Liver (tissue), 9 donors: Measurements from ENCODE around the gene ARHGEF40. TPM values are rescaled to one million over a fixed set of nuclear protein-coding genes. Genes with fewer than 3 reads are reported as not detected.

Source experiments
- DNase-seq: peaks from one replicate; pipeline ENCODE4 v3.0.0-alpha.2; 2017; ENCODE audit warnings: low spot score
- H3K27ac ChIP-seq, 2 donors: one replicate each; pipeline ENCODE4 v1.7.0; 2013; ENCODE audit warnings: inconsistent platforms in 2 of 2, low read length in 2 of 2, control low read depth in 1 of 2, low read depth in 1 of 2, mild to moderate bottlenecking in 1 of 2
- H3K27me3 ChIP-seq, 4 donors: one replicate each; pipeline versions ENCODE4 v1.6.1 to v1.7.0; 2013; ENCODE audit warnings: low read length in 3 of 4, inconsistent platforms in 1 of 4, mild to moderate bottlenecking in 1 of 4, moderate library complexity in 1 of 4; ENCODE audit not compliant: control insufficient read depth in 4 of 4, insufficient read depth in 4 of 4
- H3K36me3 ChIP-seq, 4 donors: one replicate each; pipeline versions ENCODE4 v1.6.1 to v1.7.0; 2013; ENCODE audit warnings: low read length in 3 of 4, mild to moderate bottlenecking in 3 of 4, low read depth in 1 of 4, moderate library complexity in 1 of 4; ENCODE audit not compliant: control insufficient read depth in 4 of 4, insufficient read depth in 3 of 4
- H3K4me1 ChIP-seq, 4 donors: one replicate each; pipeline versions ENCODE4 v1.6.1 to v1.7.0; 2013; ENCODE audit warnings: low read length in 3 of 4, mild to moderate bottlenecking in 3 of 4, moderate library complexity in 1 of 4; ENCODE audit not compliant: control insufficient read depth in 4 of 4, insufficient read depth in 4 of 4
- H3K4me3 ChIP-seq, 3 donors: one replicate each; pipeline versions ENCODE4 v1.6.1 to v1.7.0; 2013; ENCODE audit warnings: low read length in 3 of 3, control low read depth in 1 of 3, low read depth in 1 of 3, mild to moderate bottlenecking in 1 of 3
- H3K9ac ChIP-seq, 2 donors: one replicate each; pipeline ENCODE4 v1.7.0; 2013; ENCODE audit warnings: low read length in 2 of 2, mild to moderate bottlenecking in 2 of 2, moderate library complexity in 2 of 2, control low read depth in 1 of 2, low read depth in 1 of 2
- H3K9me3 ChIP-seq, 4 donors: one replicate each; pipeline versions ENCODE4 v1.6.1 to v1.7.0; 2013; ENCODE audit warnings: low read length in 3 of 4; ENCODE audit not compliant: control insufficient read depth in 4 of 4
- EGR1 ChIP-seq, 2 donors: IDR thresholded peaks; 2 replicates each; pipeline ENCODE4 v1.6.1; 2016 to 2018; ENCODE audit warnings: antibody characterized with exemption in 2 of 2, low read depth in 2 of 2
- FOXA1 ChIP-seq: IDR thresholded peaks from 2 replicates; pipeline ENCODE4 v1.6.1; 2016; ENCODE audit warnings: antibody characterized with exemption
- FOXA2 ChIP-seq: IDR thresholded peaks from 2 replicates; pipeline ENCODE4 v1.6.1; 2016; ENCODE audit warnings: antibody characterized with exemption
- HNF4G ChIP-seq: IDR thresholded peaks from 2 replicates; pipeline ENCODE4 v1.6.1; 2016; ENCODE audit warnings: antibody characterized with exemption
- JUND ChIP-seq, 2 donors: IDR thresholded peaks; 2 replicates each; pipeline ENCODE4 v1.6.1; 2016; ENCODE audit warnings: antibody characterized with exemption in 2 of 2
- NR2F2 ChIP-seq: IDR thresholded peaks from 2 replicates; pipeline ENCODE4 v1.6.1; 2016; ENCODE audit warnings: antibody characterized with exemption
- SP1 ChIP-seq: IDR thresholded peaks from 2 replicates; pipeline ENCODE4 v1.6.1; 2018; ENCODE audit warnings: antibody characterized with exemption, mild to moderate bottlenecking
- TAF1 ChIP-seq: conservative IDR thresholded peaks from 2 replicates; pipeline ENCODE4 v1.6.1; 2016; ENCODE audit warnings: antibody characterized with exemption, mild to moderate bottlenecking
- YY1 ChIP-seq: IDR thresholded peaks from 2 replicates; pipeline ENCODE4 v1.6.1; 2016; ENCODE audit warnings: antibody characterized with exemption, mild to moderate bottlenecking
- WGBS: extraction: QIAGEN DNeasy Blood & Tissue Kit; methylation state at CpG from one replicate; pipeline ENCODE4 v1.1.7; 2013; 5-methylcytosine and 5-hydroxymethylcytosine counted together
- polyA plus RNA-seq, 2 donors: library from polyadenylated mRNA; stranded (reverse) in 1 of 2; unstranded in 1 of 2; fragments of 200-250 nt in 1 of 2; fragments of >200 nt in 1 of 2; fragmentation: Nextera tagmentation in 1 of 2; extraction: Ambion mirVana in 1 of 2; gene quantifications; one replicate each; pipeline versions ENCODE4 v1.2.1 to v1.2.3, GENCODE V29; 2013 to 2015
- total RNA-seq, 2 donors: library from RNA; depleted of rRNA; stranded (reverse); fragments of >200 nt; gene quantifications; one replicate each; pipeline ENCODE4 v1.2.3, GENCODE V29; 2014
- TF ChIP-seq, protein P1 (sequence below): IDR thresholded peaks from 2 replicates; pipeline ENCODE4 v1.6.1; 2016; ENCODE audit warnings: antibody characterized with exemption
- TF ChIP-seq, protein P2 (sequence below): IDR thresholded peaks from 2 replicates; pipeline ENCODE4 v1.6.1; 2016; ENCODE audit warnings: antibody characterized with exemption, mild to moderate bottlenecking
- donor health status: healthy.
- donor health status: healthy.
- donor health status: healthy.
- donor health status: healthy.
- donor health status: healthy.

The ARHGEF40 gene
- total and polyA plus RNA-seq, 4 donors: 9.3 to 42.5 (median 16.9) TPM

DNA sequence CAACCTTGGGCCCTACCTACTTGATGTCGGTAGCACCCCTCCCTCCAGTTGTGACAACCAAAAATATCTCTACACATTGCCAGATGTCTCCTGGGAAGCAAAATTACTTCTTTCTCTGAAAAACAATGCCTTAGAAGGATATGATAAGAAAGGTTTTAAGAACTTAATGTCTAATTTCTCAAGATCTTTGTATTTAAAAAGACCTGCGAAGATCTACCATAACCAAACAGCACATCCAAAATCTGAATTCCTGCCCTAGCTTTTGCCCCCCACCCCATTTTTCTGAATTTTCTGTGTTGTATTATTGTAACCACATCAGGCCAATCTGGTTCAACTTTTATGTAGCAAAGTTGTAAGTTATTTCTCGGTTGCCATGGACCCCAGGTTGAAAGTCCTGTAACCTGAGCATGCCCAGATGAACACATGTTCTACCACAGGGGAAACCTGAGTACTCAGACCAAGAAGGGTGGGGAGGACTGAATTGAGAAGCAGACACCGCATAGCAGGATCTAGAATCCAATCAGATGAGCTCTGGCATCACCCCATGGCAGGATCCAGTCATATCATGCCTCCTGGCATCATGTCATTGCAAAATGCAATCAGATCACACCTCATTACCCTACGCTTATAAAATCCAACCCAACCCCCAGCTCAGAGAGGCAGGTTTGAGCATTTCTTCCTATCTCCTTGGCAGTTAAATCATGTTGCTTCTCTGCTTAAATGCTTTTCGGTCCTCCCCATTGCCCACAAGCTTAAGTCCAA lies 39.5 kb downstream of the ARHGEF40 start:
- Histone ChIP-seq H3K4me3 (no peak overlapping the region), H3K27ac (no peak overlapping the region), H3K9ac (no peak overlapping the region), H3K27me3 (no peaks in the 10 kb centered on the region), H3K36me3 (no peaks in the 10 kb centered on the region), H3K4me1 (peaks cover 8 to 30% (median 27%) of the 10 kb centered on the region in 4 donors), H3K9me3 (no peaks in the 10 kb centered on the region)
- TF ChIP-seq HNF4G: no peak
- no peak for DNase-seq
- WGBS: 86% methylated on average over 6 of the region's 6 CpGs

DNA sequence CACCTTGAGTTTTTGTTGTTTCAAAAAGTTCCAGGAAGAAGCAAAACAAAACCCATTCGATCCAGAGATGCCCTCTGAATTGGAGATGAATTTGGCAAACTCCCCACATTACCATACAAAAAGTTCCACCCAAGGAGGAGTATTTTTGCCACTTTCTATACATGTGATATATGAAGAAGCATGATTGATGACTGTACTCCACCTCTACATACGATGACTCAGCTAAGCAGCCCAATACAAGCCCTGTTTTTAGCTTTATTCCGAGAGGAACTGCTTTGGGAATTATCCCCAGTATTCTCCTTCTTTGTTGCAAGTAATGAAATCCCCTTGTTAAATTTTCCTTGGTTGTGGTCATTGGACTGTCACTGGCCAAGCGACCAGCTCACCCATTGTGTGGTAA lies 42.2 kb downstream of the ARHGEF40 start:
- Histone ChIP-seq H3K27me3 (no peaks in the 10 kb centered on the region), H3K9me3 (no peaks in the 10 kb centered on the region), H3K9ac (no peak overlapping the region), H3K27ac (no peak overlapping the region), H3K4me3 (no peak overlapping the region), H3K36me3 (no peaks in the 10 kb centered on the region), H3K4me1 (peaks cover under 1 to 3% (median 2%) of the 10 kb centered on the region in 4 donors)
- no peak for DNase-seq
- WGBS: 94% methylated on average over 4 of the region's 4 CpGs
- TF ChIP-seq SP1 (no peak), YY1 (no peak), JUND (IDR thresholded peaks at IDR 0.05) (no peak), FOXA2 (no peak), FOXA1 (no peak), TAF1 (no peak)
- TF ChIP-seq, protein P1, sequence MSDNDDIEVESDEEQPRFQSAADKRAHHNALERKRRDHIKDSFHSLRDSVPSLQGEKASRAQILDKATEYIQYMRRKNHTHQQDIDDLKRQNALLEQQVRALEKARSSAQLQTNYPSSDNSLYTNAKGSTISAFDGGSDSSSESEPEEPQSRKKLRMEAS: no peak
- TF ChIP-seq, protein P2, sequence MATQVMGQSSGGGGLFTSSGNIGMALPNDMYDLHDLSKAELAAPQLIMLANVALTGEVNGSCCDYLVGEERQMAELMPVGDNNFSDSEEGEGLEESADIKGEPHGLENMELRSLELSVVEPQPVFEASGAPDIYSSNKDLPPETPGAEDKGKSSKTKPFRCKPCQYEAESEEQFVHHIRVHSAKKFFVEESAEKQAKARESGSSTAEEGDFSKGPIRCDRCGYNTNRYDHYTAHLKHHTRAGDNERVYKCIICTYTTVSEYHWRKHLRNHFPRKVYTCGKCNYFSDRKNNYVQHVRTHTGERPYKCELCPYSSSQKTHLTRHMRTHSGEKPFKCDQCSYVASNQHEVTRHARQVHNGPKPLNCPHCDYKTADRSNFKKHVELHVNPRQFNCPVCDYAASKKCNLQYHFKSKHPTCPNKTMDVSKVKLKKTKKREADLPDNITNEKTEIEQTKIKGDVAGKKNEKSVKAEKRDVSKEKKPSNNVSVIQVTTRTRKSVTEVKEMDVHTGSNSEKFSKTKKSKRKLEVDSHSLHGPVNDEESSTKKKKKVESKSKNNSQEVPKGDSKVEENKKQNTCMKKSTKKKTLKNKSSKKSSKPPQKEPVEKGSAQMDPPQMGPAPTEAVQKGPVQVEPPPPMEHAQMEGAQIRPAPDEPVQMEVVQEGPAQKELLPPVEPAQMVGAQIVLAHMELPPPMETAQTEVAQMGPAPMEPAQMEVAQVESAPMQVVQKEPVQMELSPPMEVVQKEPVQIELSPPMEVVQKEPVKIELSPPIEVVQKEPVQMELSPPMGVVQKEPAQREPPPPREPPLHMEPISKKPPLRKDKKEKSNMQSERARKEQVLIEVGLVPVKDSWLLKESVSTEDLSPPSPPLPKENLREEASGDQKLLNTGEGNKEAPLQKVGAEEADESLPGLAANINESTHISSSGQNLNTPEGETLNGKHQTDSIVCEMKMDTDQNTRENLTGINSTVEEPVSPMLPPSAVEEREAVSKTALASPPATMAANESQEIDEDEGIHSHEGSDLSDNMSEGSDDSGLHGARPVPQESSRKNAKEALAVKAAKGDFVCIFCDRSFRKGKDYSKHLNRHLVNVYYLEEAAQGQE: no peak

DNA sequence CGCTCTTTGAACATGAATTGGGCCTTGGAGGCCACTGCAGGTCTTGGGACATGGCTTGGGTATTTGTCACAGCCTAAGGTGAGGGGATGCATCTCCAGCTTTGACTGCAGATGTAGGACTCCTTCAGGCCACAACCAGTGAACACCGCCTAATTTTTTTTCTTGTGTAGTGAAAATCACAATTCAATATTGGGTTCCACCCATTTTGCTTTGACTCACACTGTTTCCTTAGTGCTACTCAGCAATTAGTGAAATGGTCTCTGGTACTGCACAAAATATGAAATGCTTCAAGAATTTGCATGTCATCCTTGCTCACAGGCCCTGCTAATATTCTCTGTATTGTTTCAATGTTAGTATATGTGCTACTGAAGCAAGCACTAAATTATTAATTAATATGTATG lies 43.3 kb downstream of the ARHGEF40 start:
- Histone ChIP-seq H3K9ac (no peak overlapping the region), H3K4me3 (no peak overlapping the region), H3K9me3 (no peaks in the 10 kb centered on the region), H3K27me3 (no peaks in the 10 kb centered on the region), H3K4me1 (peaks cover 0 to 1% (median 0%) of the 10 kb centered on the region in 4 donors), H3K36me3 (no peaks in the 10 kb centered on the region), H3K27ac (no peak overlapping the region)
- no peak for DNase-seq
- TF ChIP-seq JUND (IDR thresholded peaks at IDR 0.05) (no peak), EGR1 (IDR thresholded peaks at IDR 0.05; ENCODE audit: low read depth in 2 of 2) (no peak), HNF4G (no peak), NR2F2 (no peak)
- TF ChIP-seq, protein P1: no peak
- 97% methylated on average over 2 of the region's 2 CpGs for WGBS
